ENCODE measurements around the gene TTLL8. TPM values are rescaled to one million over a fixed set of nuclear protein-coding genes. Genes with fewer than 3 reads are reported as not detected.

The TTLL8 gene
- total RNA-seq, 6 experiments from 2014 or later, result not detected

DNA sequence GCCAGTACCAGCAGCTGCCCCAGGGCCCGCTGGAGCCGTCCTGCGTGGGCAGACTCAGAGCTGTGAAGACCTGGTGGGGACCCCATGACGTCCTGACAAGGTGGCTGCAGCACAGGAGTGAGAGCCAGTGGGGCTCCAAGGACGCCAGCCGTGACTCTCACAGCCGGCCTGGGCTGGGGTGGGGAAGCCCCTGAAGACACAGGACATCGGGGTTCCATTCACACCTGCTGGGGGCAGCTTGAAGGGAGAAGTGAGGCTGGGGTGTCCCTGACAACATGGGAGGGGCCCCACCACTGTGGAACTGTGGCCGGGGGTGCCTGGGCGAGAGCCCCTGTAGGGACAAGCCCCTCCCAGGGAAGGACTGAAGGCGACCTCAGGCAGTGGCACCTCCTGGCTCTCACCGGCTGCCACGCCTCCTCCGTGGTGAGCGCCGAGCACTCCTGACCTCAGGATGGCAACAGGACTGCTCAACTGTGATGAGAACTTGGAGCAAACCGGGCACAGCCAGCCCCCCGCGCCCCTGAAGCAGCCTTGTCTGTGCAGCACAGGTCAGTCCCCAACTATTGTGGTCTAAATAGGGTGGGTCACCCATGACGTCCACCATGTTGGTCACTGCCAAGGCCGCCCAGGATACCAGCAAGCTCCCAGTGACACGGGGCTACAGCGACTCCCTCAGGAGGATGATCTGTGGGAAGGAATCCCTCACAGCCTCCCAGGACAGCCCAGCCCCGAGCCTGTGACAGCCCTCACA, 22.8 kb downstream of the TTLL8 start:
- intact Hi-C loops (cut with DNase I), result loop anchor here in 1 of 2 donors (10.0 kb wide), 1 partner anchor 271 kb away; no protein-coding TSS in a partner anchor
- no peak for DNase-seq
- peaks cover 0 to 2% (median 0%) of the 10 kb centered on the region in 4 donors for H3K4me1 ChIP-seq
- H3K9me3 ChIP-seq, result no peaks in the 10 kb centered on the region
- TF ChIP-seq, protein P1, sequence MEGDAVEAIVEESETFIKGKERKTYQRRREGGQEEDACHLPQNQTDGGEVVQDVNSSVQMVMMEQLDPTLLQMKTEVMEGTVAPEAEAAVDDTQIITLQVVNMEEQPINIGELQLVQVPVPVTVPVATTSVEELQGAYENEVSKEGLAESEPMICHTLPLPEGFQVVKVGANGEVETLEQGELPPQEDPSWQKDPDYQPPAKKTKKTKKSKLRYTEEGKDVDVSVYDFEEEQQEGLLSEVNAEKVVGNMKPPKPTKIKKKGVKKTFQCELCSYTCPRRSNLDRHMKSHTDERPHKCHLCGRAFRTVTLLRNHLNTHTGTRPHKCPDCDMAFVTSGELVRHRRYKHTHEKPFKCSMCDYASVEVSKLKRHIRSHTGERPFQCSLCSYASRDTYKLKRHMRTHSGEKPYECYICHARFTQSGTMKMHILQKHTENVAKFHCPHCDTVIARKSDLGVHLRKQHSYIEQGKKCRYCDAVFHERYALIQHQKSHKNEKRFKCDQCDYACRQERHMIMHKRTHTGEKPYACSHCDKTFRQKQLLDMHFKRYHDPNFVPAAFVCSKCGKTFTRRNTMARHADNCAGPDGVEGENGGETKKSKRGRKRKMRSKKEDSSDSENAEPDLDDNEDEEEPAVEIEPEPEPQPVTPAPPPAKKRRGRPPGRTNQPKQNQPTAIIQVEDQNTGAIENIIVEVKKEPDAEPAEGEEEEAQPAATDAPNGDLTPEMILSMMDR (IDR thresholded peaks at IDR 0.05), result no peak
- TF ChIP-seq POLR2A (IDR thresholded peaks at IDR 0.05), result no peak
- 80% methylated on average over 3 of the region's 24 CpGs for WGBS (ENCODE audit: insufficient coverage, low coverage, low lambda C conversion rate, missing lambda C conversion rate)
- no peak overlapping the region for H3K4me3 ChIP-seq
- no peak overlapping the region for H3K27ac ChIP-seq
- no peaks in the 10 kb centered on the region for H3K36me3 ChIP-seq
- ATAC-seq, result no peak
- no peaks in the 10 kb centered on the region for H3K27me3 ChIP-seq

DNA sequence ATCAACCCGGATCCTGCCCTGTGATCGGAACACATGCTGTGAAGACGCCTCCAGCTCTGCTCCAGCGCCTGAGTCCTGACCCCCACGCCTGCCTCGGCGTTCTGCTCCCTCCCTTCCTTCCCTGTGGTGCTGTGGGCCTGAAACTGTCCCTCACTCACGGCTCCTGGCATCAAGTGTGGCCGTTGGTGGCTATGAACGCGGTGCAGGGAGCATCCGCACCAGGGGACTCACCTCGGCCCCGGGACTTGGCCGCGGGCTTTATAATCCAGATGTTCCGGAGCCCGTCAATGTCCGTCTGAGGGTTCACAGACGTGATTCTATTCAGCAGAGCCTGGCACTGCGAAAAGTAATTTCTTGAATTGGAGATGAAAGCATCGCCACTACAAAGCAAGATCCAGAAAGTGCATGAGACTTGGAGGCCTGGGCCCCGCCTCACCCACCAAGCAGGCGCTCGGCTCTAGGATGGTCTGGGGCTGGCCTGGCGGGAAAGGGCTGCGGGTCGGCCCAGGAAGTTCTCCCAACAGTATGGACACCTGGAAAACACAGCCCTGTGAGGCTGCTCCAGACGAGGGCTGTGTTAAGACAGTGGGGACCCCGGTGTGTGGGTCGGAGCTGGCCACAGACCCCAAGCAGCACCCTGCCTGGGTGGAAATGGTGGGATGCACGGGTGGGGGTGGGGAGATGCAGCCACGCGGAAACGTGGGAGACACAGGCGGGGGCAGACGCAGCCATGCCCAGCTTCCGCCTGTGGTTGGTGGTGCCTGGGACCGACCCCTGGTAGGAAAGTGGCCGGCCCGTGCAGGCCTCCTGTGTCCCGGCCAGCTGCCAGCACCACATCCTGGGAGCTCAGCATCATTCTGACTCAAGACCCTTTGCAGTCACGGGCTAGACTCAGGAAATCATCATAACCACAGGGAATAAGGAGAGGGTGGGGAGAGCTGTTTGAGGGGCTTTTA, 23.7 kb downstream of the TTLL8 start:
- Histone ChIP-seq H3K4me1 (peaks cover 0 to 8% (median 0%) of the 10 kb centered on the region in 4 donors), H3K4me3 (no peak overlapping the region), H3K9me3 (no peaks in the 10 kb centered on the region), H3K27ac (no peak overlapping the region), H3K27me3 (no peaks in the 10 kb centered on the region), H3K36me3 (no peaks in the 10 kb centered on the region)
- intact Hi-C loops (cut with DNase I), result loop anchor here (5.0 to 10.0 kb wide), 3 partner anchors 107 to 270 kb away; no protein-coding TSS in a partner anchor
- 47% methylated on average over 20 of the region's 43 CpGs for WGBS (ENCODE audit: insufficient coverage, low coverage, low lambda C conversion rate, missing lambda C conversion rate)
- TF ChIP-seq, protein P1 (IDR thresholded peaks at IDR 0.05), result no peak
- no peak for TF ChIP-seq POLR2A (IDR thresholded peaks at IDR 0.05)
- ATAC-seq (no peak), DNase-seq (no peak)

DNA sequence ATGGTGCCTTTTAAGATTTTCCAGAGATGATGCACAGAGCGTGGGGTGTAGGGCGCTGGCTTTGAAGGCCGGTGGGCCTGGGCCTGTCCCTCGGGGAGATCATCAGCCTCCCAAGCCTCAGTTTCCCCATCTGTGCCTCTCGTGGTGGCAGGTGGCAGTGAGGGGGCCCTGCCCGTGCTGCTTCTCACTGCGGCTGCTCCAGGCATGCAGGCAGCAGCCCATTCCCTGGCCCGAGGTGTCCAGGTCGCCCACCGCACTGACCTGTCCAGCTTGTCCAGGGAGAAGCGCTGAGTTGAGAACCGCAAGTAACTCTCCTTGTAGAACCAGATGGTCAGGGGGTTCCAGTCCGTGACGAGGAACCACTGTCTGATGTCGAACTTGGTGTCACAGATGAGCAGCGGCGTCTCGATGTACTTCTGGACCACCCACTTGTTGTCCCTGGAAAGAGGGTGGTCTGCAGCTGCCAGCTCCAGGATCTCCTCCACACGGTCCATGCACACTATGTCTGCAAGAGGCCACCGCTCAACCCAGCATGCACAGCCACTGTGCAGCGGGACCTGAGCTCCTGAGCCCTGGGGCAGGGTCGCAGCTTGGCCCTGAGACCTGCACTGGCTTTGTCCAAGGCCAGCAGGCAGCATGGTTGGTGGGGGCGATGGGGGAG, 25.0 kb downstream of the TTLL8 start:
- TF ChIP-seq, protein P1 (IDR thresholded peaks at IDR 0.05), result no peak
- no peak for TF ChIP-seq POLR2A (IDR thresholded peaks at IDR 0.05)
- no peak for DNase-seq
- WGBS (ENCODE audit: insufficient coverage, low coverage, low lambda C conversion rate, missing lambda C conversion rate), result 75% methylated on average over 3 of the region's 23 CpGs
- H3K4me1 ChIP-seq, result peaks cover 0 to 8% (median 0%) of the 10 kb centered on the region in 4 donors
- no peaks in the 10 kb centered on the region for H3K9me3 ChIP-seq
- no peaks in the 10 kb centered on the region for H3K36me3 ChIP-seq
- no peak overlapping the region for H3K4me3 ChIP-seq
- no peaks in the 10 kb centered on the region for H3K27me3 ChIP-seq
- no peak overlapping the region for H3K27ac ChIP-seq
- no peak for ATAC-seq
- intact Hi-C loops (cut with DNase I), result loop anchor here (2.0 to 10.0 kb wide), 4 partner anchors 104 to 268 kb away; no protein-coding TSS in a partner anchor
